Measurements from ENCODE around the gene GET3. TPM values are rescaled to one million over a fixed set of nuclear protein-coding genes. Genes with fewer than 3 reads are reported as not detected.

The GET3 gene
- total and polyA plus RNA-seq, 4 donors: 22.8 to 44.1 (median 27.2) TPM

GRCh38 chr19:12767666-12768065 lies 30.4 kb downstream of the GET3 start:
- Histone ChIP-seq H3K9ac (ENCODE audit: low read depth in 1 of 2, low read length in 2 of 2) (no peak overlapping the region), H3K36me3 (ENCODE audit: control insufficient read depth in 4 of 4, insufficient read depth in 3 of 4, low read depth in 1 of 4, low read length in 3 of 4) (peaks cover 9 to 34% (median 14%) of the 10 kb centered on the region in 4 donors), H3K27ac (ENCODE audit: low read depth in 1 of 2, low read length in 2 of 2) (no peak overlapping the region), H3K4me1 (ENCODE audit: control insufficient read depth in 4 of 4, insufficient read depth in 4 of 4, low read length in 3 of 4) (peaks cover 0 to 14% (median under 1%) of the 10 kb centered on the region in 4 donors), H3K27me3 (ENCODE audit: control insufficient read depth in 4 of 4, insufficient read depth in 4 of 4, low read length in 3 of 4) (no peaks in the 10 kb centered on the region), H3K4me3 (ENCODE audit: low read depth in 1 of 3, low read length in 3 of 3) (no peak overlapping the region), H3K9me3 (ENCODE audit: control insufficient read depth in 4 of 4, low read length in 3 of 4) (no peaks in the 10 kb centered on the region)
- 97% methylated on average over 15 of the region's 15 CpGs for WGBS
- DNase-seq (ENCODE audit: low spot score): no peak
- no peak for TF ChIP-seq HNF4G (IDR thresholded peaks at IDR 0.05)
- TF ChIP-seq RAD21 (IDR thresholded peaks at IDR 0.05): no peak
- TF ChIP-seq SP1 (IDR thresholded peaks at IDR 0.05): no peak
- TF ChIP-seq RXRA (IDR thresholded peaks at IDR 0.05): no peak
- TF ChIP-seq FOXA2 (IDR thresholded peaks at IDR 0.05): no peak
- TF ChIP-seq EGR1 (IDR thresholded peaks at IDR 0.05; ENCODE audit: low read depth in 2 of 2): no peak
- no peak for TF ChIP-seq ZBTB33 (IDR thresholded peaks at IDR 0.05)
- TF ChIP-seq YY1 (IDR thresholded peaks at IDR 0.05): no peak

GRCh38 chr19:12769689-12770088 lies 32.4 kb downstream of the GET3 start:
- 78% methylated on average over 37 of the region's 37 CpGs for WGBS
- Histone ChIP-seq H3K4me1 (ENCODE audit: control insufficient read depth in 4 of 4, insufficient read depth in 4 of 4, low read length in 3 of 4) (peaks cover under 1 to 9% (median 1%) of the 10 kb centered on the region in 4 donors), H3K27me3 (ENCODE audit: control insufficient read depth in 4 of 4, insufficient read depth in 4 of 4, low read length in 3 of 4) (no peaks in the 10 kb centered on the region), H3K9me3 (ENCODE audit: control insufficient read depth in 4 of 4, low read length in 3 of 4) (no peaks in the 10 kb centered on the region), H3K36me3 (ENCODE audit: control insufficient read depth in 4 of 4, insufficient read depth in 3 of 4, low read depth in 1 of 4, low read length in 3 of 4) (peaks cover 6 to 27% (median 9%) of the 10 kb centered on the region in 4 donors), H3K27ac (ENCODE audit: low read depth in 1 of 2, low read length in 2 of 2) (no peak overlapping the region), H3K9ac (ENCODE audit: low read depth in 1 of 2, low read length in 2 of 2) (no peak overlapping the region), H3K4me3 (ENCODE audit: low read depth in 1 of 3, low read length in 3 of 3) (no peak overlapping the region)
- DNase-seq (ENCODE audit: low spot score): no peak
- no peak for TF ChIP-seq CTCF (IDR thresholded peaks at IDR 0.05; ENCODE audit: low read depth, low read length, missing input control)
- no peak for TF ChIP-seq EGR1 (IDR thresholded peaks at IDR 0.05; ENCODE audit: low read depth in 2 of 2)
- no peak for TF ChIP-seq HNF4A (conservative IDR thresholded peaks at IDR 0.05)
- no peak for TF ChIP-seq FOXA2 (IDR thresholded peaks at IDR 0.05)
- TF ChIP-seq REST (IDR thresholded peaks at IDR 0.05): no peak
- no peak for TF ChIP-seq ZBTB33 (IDR thresholded peaks at IDR 0.05)
- TF ChIP-seq HNF4G (IDR thresholded peaks at IDR 0.05): no peak
- no peak for TF ChIP-seq RXRA (IDR thresholded peaks at IDR 0.05)
- TF ChIP-seq ATF3 (IDR thresholded peaks at IDR 0.05): no peak
- no peak for TF ChIP-seq SP1 (IDR thresholded peaks at IDR 0.05)
- no peak for TF ChIP-seq JUND (IDR thresholded peaks at IDR 0.05)
- TF ChIP-seq YY1 (IDR thresholded peaks at IDR 0.05): no peak
- no peak for TF ChIP-seq FOXA1 (IDR thresholded peaks at IDR 0.05)
- TF ChIP-seq RAD21 (IDR thresholded peaks at IDR 0.05): no peak
- no peak for TF ChIP-seq GABPA (IDR thresholded peaks at IDR 0.05 in 1 of 2, conservative IDR thresholded peaks at IDR 0.05 in 1 of 2)
- TF ChIP-seq TAF1 (conservative IDR thresholded peaks at IDR 0.05): no peak

Data from liver (tissue), 9 donors.